ENCODE data around the gene GPN3.
"Not testable (repeated sequence)": the region's sequence is repeated elsewhere in the genome, so short reads cannot be mapped to it uniquely, and the experiment has no call there.

The GPN3 gene

GRCh38 chr12:110420644-110421043 is 47.4 kb downstream of the GPN3 start:
- not testable (repeated sequence) for H3K27me3 ChIP-seq (ENCODE audit: control insufficient read depth in 3 of 3, insufficient read depth in 3 of 3, low read depth in 1 of 3, low read length in 3 of 3); H3K9me3 ChIP-seq (replicated peaks in 1 of 2; ENCODE audit: control insufficient read depth in 2 of 2, insufficient read depth in 1 of 2, low read depth in 1 of 2, low read length in 2 of 2); H3K4ac ChIP-seq (ENCODE audit: low read length); H3K4me3 ChIP-seq (ENCODE audit: low read length in 2 of 2); H4K8ac ChIP-seq (ENCODE audit: low read depth, low read length); H2BK12ac ChIP-seq (ENCODE audit: low read length); H4K91ac ChIP-seq (ENCODE audit: low read depth, low read length, poor library complexity); H3K36me3 ChIP-seq (replicated peaks in 1 of 2; ENCODE audit: control insufficient read depth in 2 of 2, insufficient read depth in 2 of 2, low read length in 2 of 2); H3K14ac ChIP-seq (ENCODE audit: low read length); H3K18ac ChIP-seq (ENCODE audit: low read length); H2AFZ ChIP-seq (ENCODE audit: low read length); H2BK15ac ChIP-seq (ENCODE audit: low read length); H2BK5ac ChIP-seq (ENCODE audit: low read length); H3K23ac ChIP-seq (ENCODE audit: low read depth, low read length, poor library complexity); H3K9ac ChIP-seq (ENCODE audit: low read depth, low read length, poor library complexity); H3K4me1 ChIP-seq (ENCODE audit: control insufficient read depth in 2 of 2, insufficient read depth in 1 of 2, low read depth in 1 of 2, low read length in 2 of 2); H2AK5ac ChIP-seq (ENCODE audit: low read depth, low read length); H2BK120ac ChIP-seq (ENCODE audit: low read depth, low read length); H3K27ac ChIP-seq (replicated peaks; ENCODE audit: low read length); H3K79me1 ChIP-seq (ENCODE audit: low read depth, low read length); DNase-seq (ENCODE audit: low spot score); H3K4me2 ChIP-seq (ENCODE audit: insufficient read depth, low read length, poor library complexity, severe bottlenecking)
- no CpG with 5 or more reads among the region's 1 CpG for WGBS, 2 donors (ENCODE audit: extremely low coverage in 2 of 2, insufficient read length in 2 of 2, insufficient replicate concordance in 1 of 2)

- H3K27me3 ChIP-seq (ENCODE audit: control insufficient read depth in 3 of 3, insufficient read depth in 3 of 3, low read depth in 1 of 3, low read length in 3 of 3); H3K14ac ChIP-seq (ENCODE audit: low read length); H2BK5ac ChIP-seq (ENCODE audit: low read length); DNase-seq (ENCODE audit: low spot score); H2BK12ac ChIP-seq (ENCODE audit: low read length); H3K18ac ChIP-seq (ENCODE audit: low read length); H3K4ac ChIP-seq (ENCODE audit: low read length); H3K9ac ChIP-seq (ENCODE audit: low read depth, low read length, poor library complexity); H3K36me3 ChIP-seq (replicated peaks in 1 of 2; ENCODE audit: control insufficient read depth in 2 of 2, insufficient read depth in 2 of 2, low read length in 2 of 2); H3K4me1 ChIP-seq (ENCODE audit: control insufficient read depth in 2 of 2, insufficient read depth in 1 of 2, low read depth in 1 of 2, low read length in 2 of 2); H2AK5ac ChIP-seq (ENCODE audit: low read depth, low read length); H4K8ac ChIP-seq (ENCODE audit: low read depth, low read length); H3K4me3 ChIP-seq (ENCODE audit: low read length in 2 of 2); H3K79me1 ChIP-seq (ENCODE audit: low read depth, low read length); H3K4me2 ChIP-seq (ENCODE audit: insufficient read depth, low read length, poor library complexity, severe bottlenecking); H3K27ac ChIP-seq (replicated peaks; ENCODE audit: low read length); H2BK120ac ChIP-seq (ENCODE audit: low read depth, low read length); H3K9me3 ChIP-seq (replicated peaks in 1 of 2; ENCODE audit: control insufficient read depth in 2 of 2, insufficient read depth in 1 of 2, low read depth in 1 of 2, low read length in 2 of 2); H2BK15ac ChIP-seq (ENCODE audit: low read length); H3K23ac ChIP-seq (ENCODE audit: low read depth, low read length, poor library complexity); H4K91ac ChIP-seq (ENCODE audit: low read depth, low read length, poor library complexity): not testable (repeated sequence)
- WGBS, 2 donors (ENCODE audit: extremely low coverage in 2 of 2, insufficient read length in 2 of 2, insufficient replicate concordance in 1 of 2): no CpG with 5 or more reads among the region's 3 CpGs
- peak overlapping the region; percentile 29 for H2AFZ ChIP-seq (ENCODE audit: low read length)
Measured at GRCh38 chr12:110417113-110417512, 50.9 kb downstream of the GPN3 start.

DNA sequence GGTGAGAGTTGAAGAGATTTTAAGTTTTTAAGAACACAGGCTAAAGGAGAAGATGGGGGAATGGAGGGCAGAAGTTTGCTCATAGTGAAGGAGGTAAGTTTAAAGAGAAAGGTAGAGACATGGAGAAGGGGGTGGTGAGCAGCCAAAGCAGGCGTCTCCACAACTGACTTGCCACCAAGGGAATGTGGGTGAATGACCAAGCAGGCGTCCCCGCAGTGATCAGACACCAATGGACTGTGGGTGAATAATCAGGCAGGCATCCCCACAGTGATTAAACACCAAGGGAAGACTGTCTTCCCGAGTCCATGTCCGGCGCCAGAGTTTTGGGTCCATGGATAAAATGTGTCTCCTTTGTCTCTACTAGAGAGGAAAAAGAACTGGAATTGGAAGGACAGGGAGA is 58.0 kb downstream of the GPN3 start:
- not testable (repeated sequence) for H3K23ac ChIP-seq (ENCODE audit: low read depth, low read length, poor library complexity); H3K36me3 ChIP-seq (replicated peaks in 1 of 2; ENCODE audit: control insufficient read depth in 2 of 2, insufficient read depth in 2 of 2, low read length in 2 of 2); H2BK5ac ChIP-seq (ENCODE audit: low read length); H3K4ac ChIP-seq (ENCODE audit: low read length); H2AFZ ChIP-seq (ENCODE audit: low read length); H3K4me2 ChIP-seq (ENCODE audit: insufficient read depth, low read length, poor library complexity, severe bottlenecking); DNase-seq (ENCODE audit: low spot score); H2AK5ac ChIP-seq (ENCODE audit: low read depth, low read length); H2BK15ac ChIP-seq (ENCODE audit: low read length); H3K9ac ChIP-seq (ENCODE audit: low read depth, low read length, poor library complexity); H3K79me1 ChIP-seq (ENCODE audit: low read depth, low read length); H3K18ac ChIP-seq (ENCODE audit: low read length); H3K4me1 ChIP-seq (ENCODE audit: control insufficient read depth in 2 of 2, insufficient read depth in 1 of 2, low read depth in 1 of 2, low read length in 2 of 2); H3K14ac ChIP-seq (ENCODE audit: low read length); H3K9me3 ChIP-seq (replicated peaks in 1 of 2; ENCODE audit: control insufficient read depth in 2 of 2, insufficient read depth in 1 of 2, low read depth in 1 of 2, low read length in 2 of 2); H2BK12ac ChIP-seq (ENCODE audit: low read length); H4K8ac ChIP-seq (ENCODE audit: low read depth, low read length); H3K27ac ChIP-seq (replicated peaks; ENCODE audit: low read length); H4K91ac ChIP-seq (ENCODE audit: low read depth, low read length, poor library complexity); H3K27me3 ChIP-seq (ENCODE audit: control insufficient read depth in 3 of 3, insufficient read depth in 3 of 3, low read depth in 1 of 3, low read length in 3 of 3); H3K4me3 ChIP-seq (ENCODE audit: low read length in 2 of 2); H2BK120ac ChIP-seq (ENCODE audit: low read depth, low read length)
- WGBS, 2 donors (ENCODE audit: extremely low coverage in 2 of 2, insufficient read length in 2 of 2, insufficient replicate concordance in 1 of 2): no CpG with 5 or more reads among the region's 6 CpGs

- not testable (repeated sequence) for H4K8ac ChIP-seq (ENCODE audit: low read depth, low read length); H2BK120ac ChIP-seq (ENCODE audit: low read depth, low read length); H3K4me3 ChIP-seq (ENCODE audit: low read length in 2 of 2); H3K9me3 ChIP-seq (replicated peaks in 1 of 2; ENCODE audit: control insufficient read depth in 2 of 2, insufficient read depth in 1 of 2, low read depth in 1 of 2, low read length in 2 of 2); H3K4me1 ChIP-seq (ENCODE audit: control insufficient read depth in 2 of 2, insufficient read depth in 1 of 2, low read depth in 1 of 2, low read length in 2 of 2); H2BK5ac ChIP-seq (ENCODE audit: low read length); DNase-seq (ENCODE audit: low spot score); H3K79me1 ChIP-seq (ENCODE audit: low read depth, low read length); H3K27ac ChIP-seq (replicated peaks; ENCODE audit: low read length); H3K4ac ChIP-seq (ENCODE audit: low read length); H2AK5ac ChIP-seq (ENCODE audit: low read depth, low read length); H3K9ac ChIP-seq (ENCODE audit: low read depth, low read length, poor library complexity); H2BK15ac ChIP-seq (ENCODE audit: low read length); H3K4me2 ChIP-seq (ENCODE audit: insufficient read depth, low read length, poor library complexity, severe bottlenecking); H3K14ac ChIP-seq (ENCODE audit: low read length); H3K23ac ChIP-seq (ENCODE audit: low read depth, low read length, poor library complexity); H4K91ac ChIP-seq (ENCODE audit: low read depth, low read length, poor library complexity); H3K18ac ChIP-seq (ENCODE audit: low read length); H2BK12ac ChIP-seq (ENCODE audit: low read length); H3K27me3 ChIP-seq (ENCODE audit: control insufficient read depth in 3 of 3, insufficient read depth in 3 of 3, low read depth in 1 of 3, low read length in 3 of 3)
- WGBS, 2 donors (ENCODE audit: extremely low coverage in 2 of 2, insufficient read length in 2 of 2, insufficient replicate concordance in 1 of 2): no CpG with 5 or more reads among the region's 16 CpGs
- peak overlapping the region; percentile 93 for H2AFZ ChIP-seq (ENCODE audit: low read length)
- H3K36me3 ChIP-seq (replicated peaks in 1 of 2; ENCODE audit: control insufficient read depth in 2 of 2, insufficient read depth in 2 of 2, low read length in 2 of 2): peaks cover 10 to 23% of the 10 kb centered on the region in 2 donors
Measured at GRCh38 chr12:110405126-110405662, 62.9 kb downstream of the GPN3 start.
